ENCODE data around the gene CABLES2.

GRCh38 chr20:62374331-62375152, 32.5 kb downstream of the CABLES2 start:
- TF ChIP-seq, protein P1, sequence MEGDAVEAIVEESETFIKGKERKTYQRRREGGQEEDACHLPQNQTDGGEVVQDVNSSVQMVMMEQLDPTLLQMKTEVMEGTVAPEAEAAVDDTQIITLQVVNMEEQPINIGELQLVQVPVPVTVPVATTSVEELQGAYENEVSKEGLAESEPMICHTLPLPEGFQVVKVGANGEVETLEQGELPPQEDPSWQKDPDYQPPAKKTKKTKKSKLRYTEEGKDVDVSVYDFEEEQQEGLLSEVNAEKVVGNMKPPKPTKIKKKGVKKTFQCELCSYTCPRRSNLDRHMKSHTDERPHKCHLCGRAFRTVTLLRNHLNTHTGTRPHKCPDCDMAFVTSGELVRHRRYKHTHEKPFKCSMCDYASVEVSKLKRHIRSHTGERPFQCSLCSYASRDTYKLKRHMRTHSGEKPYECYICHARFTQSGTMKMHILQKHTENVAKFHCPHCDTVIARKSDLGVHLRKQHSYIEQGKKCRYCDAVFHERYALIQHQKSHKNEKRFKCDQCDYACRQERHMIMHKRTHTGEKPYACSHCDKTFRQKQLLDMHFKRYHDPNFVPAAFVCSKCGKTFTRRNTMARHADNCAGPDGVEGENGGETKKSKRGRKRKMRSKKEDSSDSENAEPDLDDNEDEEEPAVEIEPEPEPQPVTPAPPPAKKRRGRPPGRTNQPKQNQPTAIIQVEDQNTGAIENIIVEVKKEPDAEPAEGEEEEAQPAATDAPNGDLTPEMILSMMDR (IDR thresholded peaks at IDR 0.05; ENCODE audit: low read depth, low read length, missing input control) = no peak
- TF ChIP-seq RAD21 (IDR thresholded peaks at IDR 0.05) (no peak), TAF1 (conservative IDR thresholded peaks at IDR 0.05) (no peak), SP1 (IDR thresholded peaks at IDR 0.05) (no peak), EGR1 (IDR thresholded peaks at IDR 0.05; ENCODE audit: low read depth in 2 of 2) (no peak), FOXA1 (IDR thresholded peaks at IDR 0.05) (no peak), YY1 (IDR thresholded peaks at IDR 0.05) (no peak), GABPA (IDR thresholded peaks at IDR 0.05 in 1 of 2, conservative IDR thresholded peaks at IDR 0.05 in 1 of 2) (no peak), JUND (IDR thresholded peaks at IDR 0.05) (no peak), ZBTB33 (IDR thresholded peaks at IDR 0.05) (no peak), MAX (IDR thresholded peaks at IDR 0.05) (no peak), HNF4G (IDR thresholded peaks at IDR 0.05) (no peak)
- TF ChIP-seq, protein P2, sequence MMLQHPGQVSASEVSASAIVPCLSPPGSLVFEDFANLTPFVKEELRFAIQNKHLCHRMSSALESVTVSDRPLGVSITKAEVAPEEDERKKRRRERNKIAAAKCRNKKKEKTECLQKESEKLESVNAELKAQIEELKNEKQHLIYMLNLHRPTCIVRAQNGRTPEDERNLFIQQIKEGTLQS (IDR thresholded peaks at IDR 0.05) = no peak
- TF ChIP-seq, protein P3, sequence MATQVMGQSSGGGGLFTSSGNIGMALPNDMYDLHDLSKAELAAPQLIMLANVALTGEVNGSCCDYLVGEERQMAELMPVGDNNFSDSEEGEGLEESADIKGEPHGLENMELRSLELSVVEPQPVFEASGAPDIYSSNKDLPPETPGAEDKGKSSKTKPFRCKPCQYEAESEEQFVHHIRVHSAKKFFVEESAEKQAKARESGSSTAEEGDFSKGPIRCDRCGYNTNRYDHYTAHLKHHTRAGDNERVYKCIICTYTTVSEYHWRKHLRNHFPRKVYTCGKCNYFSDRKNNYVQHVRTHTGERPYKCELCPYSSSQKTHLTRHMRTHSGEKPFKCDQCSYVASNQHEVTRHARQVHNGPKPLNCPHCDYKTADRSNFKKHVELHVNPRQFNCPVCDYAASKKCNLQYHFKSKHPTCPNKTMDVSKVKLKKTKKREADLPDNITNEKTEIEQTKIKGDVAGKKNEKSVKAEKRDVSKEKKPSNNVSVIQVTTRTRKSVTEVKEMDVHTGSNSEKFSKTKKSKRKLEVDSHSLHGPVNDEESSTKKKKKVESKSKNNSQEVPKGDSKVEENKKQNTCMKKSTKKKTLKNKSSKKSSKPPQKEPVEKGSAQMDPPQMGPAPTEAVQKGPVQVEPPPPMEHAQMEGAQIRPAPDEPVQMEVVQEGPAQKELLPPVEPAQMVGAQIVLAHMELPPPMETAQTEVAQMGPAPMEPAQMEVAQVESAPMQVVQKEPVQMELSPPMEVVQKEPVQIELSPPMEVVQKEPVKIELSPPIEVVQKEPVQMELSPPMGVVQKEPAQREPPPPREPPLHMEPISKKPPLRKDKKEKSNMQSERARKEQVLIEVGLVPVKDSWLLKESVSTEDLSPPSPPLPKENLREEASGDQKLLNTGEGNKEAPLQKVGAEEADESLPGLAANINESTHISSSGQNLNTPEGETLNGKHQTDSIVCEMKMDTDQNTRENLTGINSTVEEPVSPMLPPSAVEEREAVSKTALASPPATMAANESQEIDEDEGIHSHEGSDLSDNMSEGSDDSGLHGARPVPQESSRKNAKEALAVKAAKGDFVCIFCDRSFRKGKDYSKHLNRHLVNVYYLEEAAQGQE (IDR thresholded peaks at IDR 0.05) = no peak

Measured in liver (tissue), 3 donors.